ENCODE results near the gene UBE2O. TPM values are rescaled to one million over a fixed set of nuclear protein-coding genes. Genes with fewer than 3 reads are reported as not detected.

The UBE2O gene
- total RNA-seq, 3 donors from 2014 or later, result 43.2 to 45.1 (median 45.0) TPM

DNA sequence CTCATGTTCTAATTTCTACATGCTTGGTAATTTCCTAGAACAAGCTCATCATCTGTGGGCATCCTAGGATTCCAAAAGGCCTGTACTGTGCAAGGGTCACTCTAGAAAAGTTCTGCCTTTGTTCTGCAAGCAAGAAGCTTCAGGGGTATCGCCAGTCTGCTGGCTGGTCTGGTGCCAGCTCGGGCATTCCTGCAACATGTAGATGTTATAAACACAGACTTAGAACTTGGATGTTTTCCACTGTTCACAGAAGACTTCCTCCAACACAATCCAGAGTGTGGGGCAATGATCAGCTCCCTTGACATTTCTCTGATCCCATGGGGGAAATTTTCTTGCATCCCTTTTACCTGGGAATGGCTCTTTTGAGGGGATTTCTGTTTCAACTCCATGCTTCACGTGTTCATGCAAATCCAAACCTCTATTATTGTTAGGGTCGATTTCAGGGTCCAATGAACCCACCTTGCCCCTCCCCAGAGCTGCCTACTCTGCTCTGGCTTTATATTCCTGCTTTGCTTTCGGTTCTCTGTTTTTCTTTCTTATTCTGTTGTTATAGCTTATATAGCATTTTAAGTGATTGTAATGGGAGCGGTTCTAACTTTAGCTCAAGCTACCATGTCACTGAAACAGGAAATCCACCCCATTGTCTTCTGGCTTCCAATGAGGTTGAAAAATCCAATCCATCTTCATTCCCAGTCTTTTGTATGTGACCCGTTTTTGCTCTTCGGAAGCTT, 25.3 kb downstream of the UBE2O start:
- DNase-seq (no peak), ATAC-seq (no peak)
- H3K4me3 Mint-ChIP-seq, result no peak overlapping the region
- H3K27me3 Mint-ChIP-seq (ENCODE audit: low read depth), result no peaks in the 10 kb centered on the region
- peaks cover 29% of the 10 kb centered on the region for H3K4me1 Mint-ChIP-seq (ENCODE audit: low read depth)
- no peaks in the 10 kb centered on the region for H3K9me3 Mint-ChIP-seq
- H3K36me3 Mint-ChIP-seq (ENCODE audit: insufficient read depth), result peaks cover 14% of the 10 kb centered on the region

- Mint-ChIP-seq H3K27me3 (ENCODE audit: low read depth) (no peaks in the 10 kb centered on the region), H3K4me3 (no peak overlapping the region), H3K4me1 (ENCODE audit: low read depth) (peaks cover 26% of the 10 kb centered on the region), H3K9me3 (no peaks in the 10 kb centered on the region), H3K36me3 (ENCODE audit: insufficient read depth) (peaks cover 16% of the 10 kb centered on the region)
- DNase-seq, result no peak
- ATAC-seq, result no peak
Observed at GRCh38 chr17:76426853-76427252, 26.1 kb downstream of the UBE2O start.

GRCh38 chr17:76422860-76423259, 30.1 kb downstream of the UBE2O start:
- H3K9me3 Mint-ChIP-seq, result no peaks in the 10 kb centered on the region
- no peaks in the 10 kb centered on the region for H3K27me3 Mint-ChIP-seq (ENCODE audit: low read depth)
- DNase-seq (no peak), ATAC-seq (no peak)
- peaks cover 7% of the 10 kb centered on the region for H3K36me3 Mint-ChIP-seq (ENCODE audit: insufficient read depth)
- peaks cover 31% of the 10 kb centered on the region for H3K4me1 Mint-ChIP-seq (ENCODE audit: low read depth)
- H3K4me3 Mint-ChIP-seq, result no peak overlapping the region

DNA sequence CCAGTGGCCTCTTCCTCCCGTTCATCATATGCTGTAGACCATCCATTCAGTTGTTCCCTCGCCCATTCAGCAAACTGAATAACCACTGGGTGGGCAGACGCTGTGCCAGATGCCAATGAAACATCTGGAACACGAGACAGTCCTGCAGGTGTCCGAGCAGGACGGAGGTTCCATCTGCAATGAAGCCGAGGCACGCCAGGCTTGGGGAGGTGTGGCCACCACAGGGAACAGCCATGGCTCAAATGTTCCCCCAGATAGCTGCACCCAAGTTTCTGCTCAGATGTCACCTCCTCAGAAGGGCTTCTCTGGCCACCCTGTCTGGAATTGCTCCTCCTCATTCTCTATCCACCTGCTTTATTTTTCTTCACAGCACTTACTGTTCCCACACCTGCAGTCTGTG, 30.5 kb downstream of the UBE2O start:
- H3K4me1 Mint-ChIP-seq (ENCODE audit: low read depth), result peaks cover 35% of the 10 kb centered on the region
- no peaks in the 10 kb centered on the region for H3K9me3 Mint-ChIP-seq
- no peak overlapping the region for H3K4me3 Mint-ChIP-seq
- DNase-seq (no peak), ATAC-seq (no peak)
- H3K27me3 Mint-ChIP-seq (ENCODE audit: low read depth), result no peaks in the 10 kb centered on the region
- H3K36me3 Mint-ChIP-seq (ENCODE audit: insufficient read depth), result peaks cover 11% of the 10 kb centered on the region

DNA sequence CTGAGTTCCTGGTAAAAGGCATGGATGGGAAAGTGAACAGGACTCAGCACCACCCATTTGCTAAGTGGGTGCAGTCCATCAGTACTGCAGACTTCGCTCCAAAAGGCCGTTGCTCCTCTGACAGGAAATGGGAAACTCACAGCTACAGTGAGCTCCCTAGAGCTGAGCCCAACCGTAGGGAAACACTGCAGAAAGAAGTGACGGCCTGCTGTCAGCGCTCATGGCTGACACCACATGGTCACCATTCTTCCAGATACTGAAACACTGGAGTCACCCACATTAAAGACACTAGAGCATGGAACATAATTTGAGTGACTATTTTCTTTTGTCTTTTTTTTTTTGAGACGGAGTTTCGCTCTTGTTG, 31.9 kb downstream of the UBE2O start:
- Mint-ChIP-seq H3K4me1 (ENCODE audit: low read depth) (peaks cover 28% of the 10 kb centered on the region), H3K27me3 (ENCODE audit: low read depth) (no peaks in the 10 kb centered on the region), H3K4me3 (no peak overlapping the region), H3K36me3 (ENCODE audit: insufficient read depth) (peaks cover 14% of the 10 kb centered on the region), H3K9me3 (no peaks in the 10 kb centered on the region)
- ATAC-seq (no peak), DNase-seq (no peak)

DNA sequence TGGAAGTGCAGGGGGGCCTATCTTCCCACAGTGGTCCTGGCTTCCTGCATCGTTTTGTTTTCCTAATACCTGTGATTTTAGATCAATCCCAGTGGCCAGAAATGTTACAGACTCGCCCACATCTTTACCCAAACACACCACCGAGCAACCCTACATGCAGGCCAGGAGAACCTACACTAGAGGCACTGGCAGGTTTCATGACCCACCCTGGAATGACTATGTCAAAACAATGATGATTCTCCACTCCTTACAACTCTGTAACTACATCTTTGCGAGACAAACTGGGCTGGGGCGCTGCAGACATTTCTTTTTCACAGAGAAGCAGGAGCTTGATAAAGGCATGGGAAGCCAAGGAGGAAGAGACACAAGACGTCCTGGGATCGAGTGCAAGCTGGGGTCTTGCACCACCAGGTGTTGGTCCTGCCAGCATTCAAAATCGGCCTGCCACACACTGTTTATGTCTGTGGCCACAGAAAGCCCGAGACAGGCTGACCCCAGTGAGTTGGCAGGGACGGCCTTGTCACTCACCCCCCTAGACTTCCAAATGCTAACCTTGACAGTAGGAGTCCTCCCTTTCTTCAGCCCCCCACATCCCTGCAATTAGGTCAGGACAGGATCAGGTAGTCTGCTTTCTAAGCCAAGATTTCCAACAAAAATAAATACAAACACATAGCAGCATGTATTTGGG, 32.5 kb downstream of the UBE2O start:
- Mint-ChIP-seq H3K9me3 (no peaks in the 10 kb centered on the region), H3K36me3 (ENCODE audit: insufficient read depth) (peaks cover 14% of the 10 kb centered on the region), H3K4me1 (ENCODE audit: low read depth) (peaks cover 25% of the 10 kb centered on the region), H3K27me3 (ENCODE audit: low read depth) (no peaks in the 10 kb centered on the region), H3K4me3 (no peak overlapping the region)
- ATAC-seq, result no peak
- no peak for DNase-seq

GRCh38 chr17:76419576-76420260, 33.2 kb downstream of the UBE2O start:
- Mint-ChIP-seq H3K36me3 (ENCODE audit: insufficient read depth) (peaks cover 14% of the 10 kb centered on the region), H3K4me3 (no peak overlapping the region), H3K27me3 (ENCODE audit: low read depth) (no peaks in the 10 kb centered on the region), H3K9me3 (no peaks in the 10 kb centered on the region), H3K4me1 (ENCODE audit: low read depth) (peaks cover 22% of the 10 kb centered on the region)
- ATAC-seq (no peak), DNase-seq (no peak)

- no peaks in the 10 kb centered on the region for H3K9me3 Mint-ChIP-seq
- H3K27me3 Mint-ChIP-seq (ENCODE audit: low read depth), result no peaks in the 10 kb centered on the region
- ATAC-seq, result no peak
- DNase-seq, result no peak
- H3K36me3 Mint-ChIP-seq (ENCODE audit: insufficient read depth), result peaks cover 9% of the 10 kb centered on the region
- H3K4me3 Mint-ChIP-seq, result no peak overlapping the region
- peaks cover 19% of the 10 kb centered on the region for H3K4me1 Mint-ChIP-seq (ENCODE audit: low read depth)
Observed at GRCh38 chr17:76417499-76418143, 35.3 kb downstream of the UBE2O start.

- DNase-seq (no peak), ATAC-seq (no peak)
- Mint-ChIP-seq H3K9me3 (no peaks in the 10 kb centered on the region), H3K36me3 (ENCODE audit: insufficient read depth) (peaks cover 8% of the 10 kb centered on the region), H3K4me3 (no peak overlapping the region), H3K27me3 (ENCODE audit: low read depth) (no peaks in the 10 kb centered on the region), H3K4me1 (ENCODE audit: low read depth) (peaks cover 19% of the 10 kb centered on the region)
Observed at GRCh38 chr17:76416899-76417298, 36.1 kb downstream of the UBE2O start.

- Mint-ChIP-seq H3K27me3 (ENCODE audit: low read depth) (no peaks in the 10 kb centered on the region), H3K4me3 (no peak overlapping the region), H3K4me1 (ENCODE audit: low read depth) (peaks cover 19% of the 10 kb centered on the region), H3K9me3 (no peaks in the 10 kb centered on the region), H3K36me3 (ENCODE audit: insufficient read depth) (peaks cover 8% of the 10 kb centered on the region)
- no peak for ATAC-seq
- no peak for DNase-seq
Observed at GRCh38 chr17:76416457-76416856, 36.5 kb downstream of the UBE2O start.

DNA sequence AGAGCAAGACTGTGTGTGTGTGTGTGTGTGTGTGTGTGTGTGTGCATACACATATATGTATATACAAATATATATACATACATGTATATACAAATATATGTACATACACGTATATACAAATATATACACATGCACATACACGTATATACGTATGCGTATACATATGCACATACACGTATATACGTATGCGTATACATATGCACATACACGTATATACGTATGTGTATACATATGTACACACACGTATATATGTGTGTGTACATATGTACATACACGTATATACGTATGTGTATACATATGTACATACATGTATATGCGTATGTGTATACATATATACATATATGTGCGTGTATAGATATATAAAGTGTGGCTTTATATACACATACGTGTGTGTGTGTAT, 37.2 kb downstream of the UBE2O start:
- peaks cover 8% of the 10 kb centered on the region for H3K36me3 Mint-ChIP-seq (ENCODE audit: insufficient read depth)
- no peaks in the 10 kb centered on the region for H3K27me3 Mint-ChIP-seq (ENCODE audit: low read depth)
- H3K4me3 Mint-ChIP-seq, result no peak overlapping the region
- DNase-seq (no peak), ATAC-seq (no peak)
- peaks cover 18% of the 10 kb centered on the region for H3K4me1 Mint-ChIP-seq (ENCODE audit: low read depth)
- no peaks in the 10 kb centered on the region for H3K9me3 Mint-ChIP-seq

DNA sequence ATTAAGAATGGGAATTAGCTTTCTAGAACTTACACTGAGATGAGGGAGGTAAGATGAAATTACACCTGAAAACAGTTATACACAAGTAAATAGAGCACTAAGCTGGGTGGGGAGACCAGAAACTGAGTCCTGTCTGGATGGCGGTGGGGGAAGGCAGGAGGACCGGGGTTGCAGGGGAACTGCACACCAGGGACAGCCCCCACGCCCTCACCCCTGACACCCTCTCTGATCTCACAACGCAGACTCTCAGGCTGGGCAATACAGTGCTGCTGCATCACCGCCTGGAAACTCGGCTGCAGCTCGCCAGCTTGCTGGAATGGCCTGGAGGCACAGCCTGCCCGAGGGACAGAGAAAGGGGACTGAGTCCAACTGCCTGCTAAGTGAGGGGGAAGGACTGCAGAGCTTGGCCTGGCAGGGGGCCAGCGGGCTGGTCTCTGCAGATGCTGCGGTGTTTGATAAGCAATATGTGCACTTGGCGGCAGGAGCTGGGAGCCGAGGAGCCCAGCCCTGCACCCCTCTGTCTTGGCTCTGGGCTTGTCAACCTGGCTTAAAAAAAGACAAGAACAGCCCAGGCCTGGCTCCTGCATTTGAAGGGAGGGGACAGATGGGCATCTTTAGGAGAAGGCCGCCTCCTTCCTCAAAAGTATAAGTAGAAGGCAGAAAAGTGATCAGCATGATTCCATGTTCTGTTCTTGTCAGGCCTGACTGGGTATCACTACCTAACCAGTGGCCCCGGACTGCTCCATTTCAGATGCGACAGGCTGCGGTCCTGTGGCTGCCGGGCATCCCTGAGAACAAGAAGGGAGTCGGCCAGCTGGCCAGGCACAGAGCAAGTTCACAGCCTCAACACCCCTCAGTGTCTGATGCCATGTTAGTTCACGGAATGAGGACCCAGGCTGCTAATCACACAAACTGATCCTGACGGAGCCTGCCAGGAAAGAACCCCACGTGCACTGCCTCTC, 38.3 kb downstream of the UBE2O start:
- no peak overlapping the region for H3K4me3 Mint-ChIP-seq
- peaks cover 10% of the 10 kb centered on the region for H3K4me1 Mint-ChIP-seq (ENCODE audit: low read depth)
- no peaks in the 10 kb centered on the region for H3K9me3 Mint-ChIP-seq
- no peaks in the 10 kb centered on the region for H3K27me3 Mint-ChIP-seq (ENCODE audit: low read depth)
- no peak for ATAC-seq
- DNase-seq, result no peak
- H3K36me3 Mint-ChIP-seq (ENCODE audit: insufficient read depth), result peaks cover 8% of the 10 kb centered on the region

DNA sequence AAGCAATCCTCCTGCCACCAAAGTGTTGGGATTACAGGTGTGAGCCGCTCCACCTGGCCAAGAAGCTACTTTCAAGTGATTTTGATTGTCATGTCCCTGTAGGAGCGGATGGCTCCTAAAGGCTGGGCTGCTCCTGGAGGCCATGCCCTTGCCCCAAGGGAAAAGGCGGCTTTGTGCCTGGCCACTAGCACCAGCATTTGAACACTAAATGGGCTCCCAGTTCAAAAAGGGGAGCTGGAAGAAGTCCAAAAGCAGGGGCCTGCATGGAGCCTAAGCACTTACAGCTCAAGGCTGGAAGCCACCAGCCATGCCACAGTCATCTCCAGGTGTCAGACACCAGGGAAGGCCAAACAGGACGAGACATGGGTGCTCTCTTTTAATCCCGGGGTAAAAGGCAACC, 41.7 kb downstream of the UBE2O start:
- DNase-seq, result no peak

More for the DNA sequence above, 41.7 kb downstream of the UBE2O start:
- H3K27me3 Mint-ChIP-seq (ENCODE audit: low read depth), result no peaks in the 10 kb centered on the region
- peaks cover 10% of the 10 kb centered on the region for H3K4me1 Mint-ChIP-seq (ENCODE audit: low read depth)
- no peak overlapping the region for H3K4me3 Mint-ChIP-seq
- no peaks in the 10 kb centered on the region for H3K9me3 Mint-ChIP-seq
- no peak for ATAC-seq
- H3K36me3 Mint-ChIP-seq (ENCODE audit: insufficient read depth), result no peaks in the 10 kb centered on the region

All from activated T-cell treated with anti-CD3 and anti-CD28 coated beads, Interleukin-2, amount 50 U/mL, for 4 hours (primary cell).